GM19025 (cell line): Measurements from ENCODE around the gene CNTNAP3.
"Not testable (repeated sequence)": the region's sequence is repeated elsewhere in the genome, so short reads cannot be mapped to it uniquely, and the experiment has no call there.

ENCODE experiments used
- ATAC-seq: cut with Tn5 transposase; IDR thresholded peaks from one replicate; pipeline ENCODE4 v1.9.1; 2021; ENCODE audit warnings: mild to moderate bottlenecking, low read depth, moderate library complexity; ENCODE audit not compliant: unreplicated experiment

CNTNAP3 gene

GRCh38 chr9:39287980-39288379 lies at the start of gene CNTNAP3:
CNTNAP3 (minus strand) TSS chr9:39288167; CDS start chr9:39288064, 103 bp downstream.
- not testable (repeated sequence) for ATAC-seq

GRCh38 chr9:39279995-39280394 lies 8.0 kb downstream of the CNTNAP3 start:
- not testable (repeated sequence) for ATAC-seq

GRCh38 chr9:39242513-39242912 lies 45.5 kb downstream of the CNTNAP3 start:
- ATAC-seq, result not testable (repeated sequence)

GRCh38 chr9:39232130-39232991 lies 55.6 kb downstream of the CNTNAP3 start:
- not testable (repeated sequence) for ATAC-seq

DNA sequence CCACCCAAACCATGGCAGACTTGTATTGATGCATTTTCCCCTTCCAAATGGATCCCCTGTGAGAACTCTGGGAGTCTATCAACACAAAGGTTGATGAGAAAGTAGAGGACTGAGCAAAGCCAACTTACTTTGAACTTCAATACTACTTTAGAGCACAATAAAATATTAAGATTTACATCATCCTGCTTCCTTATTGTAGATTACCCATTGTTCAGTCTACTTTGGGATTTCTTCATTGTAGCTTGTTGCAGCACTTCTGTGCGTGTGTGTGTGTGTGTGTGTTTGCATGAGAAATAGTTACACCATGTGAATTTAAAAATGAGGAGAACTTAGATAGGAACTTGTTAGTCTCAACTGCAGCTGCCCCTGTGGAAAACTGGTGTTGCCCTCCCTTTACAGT lies 72.0 kb downstream of the CNTNAP3 start:
- ATAC-seq, result not testable (repeated sequence)

DNA sequence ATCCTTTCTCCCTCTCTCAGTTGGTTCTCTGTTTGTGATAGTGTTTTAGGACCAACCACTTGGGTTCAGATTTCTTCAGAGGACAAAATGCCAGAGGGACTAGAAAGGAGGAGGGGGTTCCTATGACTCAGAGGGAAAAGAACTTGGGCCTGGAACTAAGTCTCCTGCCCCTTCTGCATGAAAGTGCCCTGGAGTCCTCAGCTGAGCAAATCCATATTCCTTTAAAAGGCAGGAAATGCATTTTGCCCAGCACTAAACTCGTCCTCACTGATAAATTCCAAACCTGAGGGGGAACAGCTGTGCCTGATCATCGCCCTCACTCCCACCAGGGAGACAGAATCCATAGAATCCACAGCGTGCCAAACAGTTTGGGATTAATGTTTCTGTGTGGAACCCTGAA lies 78.2 kb downstream of the CNTNAP3 start:
- ATAC-seq, result not testable (repeated sequence)

DNA sequence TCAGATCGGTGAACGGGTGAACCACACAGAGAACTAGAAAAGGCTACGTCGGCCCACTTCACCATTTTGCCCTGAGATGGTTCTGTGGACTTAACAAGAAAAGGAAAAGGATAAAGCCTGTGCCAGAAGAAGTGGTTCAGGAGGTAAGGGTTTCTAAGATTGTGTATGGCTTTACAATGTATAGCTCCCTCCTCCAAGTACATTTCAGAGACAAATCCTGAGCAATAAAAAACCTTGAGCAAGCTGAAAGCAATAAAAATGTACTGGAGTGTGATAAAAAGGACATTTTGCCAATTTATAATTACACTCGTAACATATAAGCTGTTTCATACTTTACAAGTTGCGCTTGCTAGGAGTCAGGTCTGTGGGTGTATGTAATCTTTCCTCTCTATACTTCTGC lies 81.3 kb downstream of the CNTNAP3 start:
- ATAC-seq, result not testable (repeated sequence)

GRCh38 chr9:39205842-39206241 lies 82.1 kb downstream of the CNTNAP3 start:
- not testable (repeated sequence) for ATAC-seq

GRCh38 chr9:39200412-39200811 lies 87.6 kb downstream of the CNTNAP3 start:
- not testable (repeated sequence) for ATAC-seq

- not testable (repeated sequence) for ATAC-seq
Observed at GRCh38 chr9:39198000-39198709, 89.8 kb downstream of the CNTNAP3 start.

GRCh38 chr9:39171370-39171769 lies 116.6 kb downstream of the CNTNAP3 start:
- ATAC-seq, result not testable (repeated sequence)

GRCh38 chr9:39157714-39158113 lies 130.3 kb downstream of the CNTNAP3 start:
- ATAC-seq, result not testable (repeated sequence)

DNA sequence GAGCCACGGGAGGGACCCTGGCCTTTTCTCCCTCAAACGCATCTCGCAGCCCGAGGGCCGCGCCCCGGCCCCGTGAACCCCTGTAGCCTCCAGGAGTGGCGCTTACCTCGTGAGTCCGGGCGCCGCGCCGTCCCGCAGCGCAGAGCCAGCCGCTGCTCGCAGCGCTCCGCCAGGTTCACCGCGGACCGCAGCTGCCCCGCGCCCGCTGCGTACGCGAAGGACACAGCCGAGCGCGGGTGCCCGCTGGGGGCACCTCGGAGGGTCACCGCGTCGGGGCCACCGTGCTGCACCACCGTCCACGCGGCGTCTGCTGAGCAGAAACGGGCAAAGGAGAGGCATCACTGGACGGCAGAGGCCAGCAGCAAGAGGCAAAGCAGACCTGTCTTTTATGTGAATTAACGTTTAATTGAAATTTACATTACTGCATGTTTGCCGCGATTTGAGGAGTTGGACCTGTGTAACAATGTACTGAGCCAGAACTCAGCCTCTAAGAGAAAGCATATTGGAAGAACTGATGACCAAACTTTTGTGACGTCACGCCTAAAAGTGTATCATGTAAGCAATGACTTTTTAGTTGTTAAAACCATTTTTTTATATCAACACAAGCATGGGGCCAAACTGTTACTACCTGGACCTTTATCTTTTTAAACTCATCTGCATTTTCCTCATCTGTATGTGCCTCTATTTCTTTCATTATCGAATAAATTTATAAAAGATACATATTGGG lies 155.0 kb downstream of the CNTNAP3 start:
- ATAC-seq, result not testable (repeated sequence)

GRCh38 chr9:39121401-39121800 lies 166.6 kb downstream of the CNTNAP3 start:
- ATAC-seq, result not testable (repeated sequence)

DNA sequence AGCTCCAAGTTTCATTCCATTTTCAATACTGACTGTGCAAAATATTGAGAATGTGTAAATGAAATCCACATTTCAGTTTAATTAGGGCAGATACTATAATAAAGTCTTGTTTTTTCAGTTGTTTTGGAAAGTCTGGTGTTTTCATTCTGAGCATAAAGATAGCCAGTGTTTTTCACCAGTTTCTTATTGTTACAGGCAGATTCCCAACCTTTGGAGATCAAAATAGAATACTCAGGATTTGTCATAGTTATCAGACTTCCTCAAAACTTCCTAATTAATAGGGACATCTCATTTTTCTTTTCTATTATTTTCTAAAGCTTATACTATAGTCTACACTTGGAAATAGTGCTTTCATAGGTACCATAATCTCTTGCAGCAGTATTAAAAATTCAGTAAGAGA lies 176.2 kb downstream of the CNTNAP3 start:
- not testable (repeated sequence) for ATAC-seq

GRCh38 chr9:39108145-39108544 lies 179.8 kb downstream of the CNTNAP3 start:
- no peak for ATAC-seq

GRCh38 chr9:39097208-39097607 lies 190.8 kb downstream of the CNTNAP3 start:
- ATAC-seq, result not testable (repeated sequence)

GRCh38 chr9:39085311-39085710 lies 202.7 kb downstream of the CNTNAP3 start:
- not testable (repeated sequence) for ATAC-seq

- not testable (repeated sequence) for ATAC-seq
Observed at GRCh38 chr9:39082574-39082973, 205.4 kb downstream of the CNTNAP3 start.

DNA sequence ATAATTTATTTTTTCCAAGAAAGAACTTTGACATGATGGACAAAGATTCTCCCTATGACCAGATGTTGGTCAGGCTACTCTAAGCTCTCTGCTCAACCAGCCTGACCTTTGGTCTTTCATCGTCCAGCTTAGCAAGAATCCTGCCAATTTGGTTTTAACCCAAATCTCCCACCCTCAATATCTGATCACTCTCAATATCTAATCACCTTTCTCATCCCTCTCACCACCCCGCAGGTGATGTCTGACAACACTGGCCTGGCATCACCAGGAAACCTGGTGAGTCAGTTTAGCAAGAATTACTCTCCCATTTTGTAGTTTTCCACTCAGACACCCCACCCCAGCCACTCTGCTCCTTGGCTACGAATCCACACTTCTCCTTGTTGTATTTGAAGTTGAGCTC lies 207.9 kb downstream of the CNTNAP3 start:
- not testable (repeated sequence) for ATAC-seq
